Stimulated activated CD8-positive, alpha-beta memory T cell treated with anti-CD3 and anti-CD28 coated beads, Interleukin-15, amount 100 ng/mL, for 1 hour (primary cell): ENCODE measurements around the gene RAMP2.
A peak's percentile ranks its signal among the peaks of the same experiment; 100 is the strongest.

Experiments
- DNase-seq: peaks from one replicate; pipeline ENCODE4 v3.0.0-alpha.2; 2020; ENCODE audit warnings: low read depth

Gene RAMP2

DNA sequence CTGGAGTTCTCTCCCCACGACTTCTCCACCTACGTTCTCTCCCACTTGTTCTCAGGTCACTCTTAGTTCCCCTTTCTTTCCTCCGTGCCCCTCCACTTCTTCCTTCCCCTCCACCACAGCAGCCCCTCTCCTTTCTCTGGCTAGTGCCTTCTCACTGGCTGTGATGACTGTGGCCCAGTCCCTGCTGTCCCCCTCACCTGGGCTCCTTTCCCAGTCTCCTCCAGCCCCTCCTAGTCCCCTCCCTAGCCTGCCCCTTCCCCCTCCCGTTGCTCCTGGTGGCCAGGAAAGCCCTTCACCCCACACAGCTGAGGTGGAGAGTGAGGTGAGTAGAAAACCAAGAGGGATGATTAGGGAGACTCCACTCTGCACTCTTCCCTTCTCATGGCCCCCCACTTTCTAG lies 34.0 kb downstream of the RAMP2 start:
- no peak for DNase-seq

DNA sequence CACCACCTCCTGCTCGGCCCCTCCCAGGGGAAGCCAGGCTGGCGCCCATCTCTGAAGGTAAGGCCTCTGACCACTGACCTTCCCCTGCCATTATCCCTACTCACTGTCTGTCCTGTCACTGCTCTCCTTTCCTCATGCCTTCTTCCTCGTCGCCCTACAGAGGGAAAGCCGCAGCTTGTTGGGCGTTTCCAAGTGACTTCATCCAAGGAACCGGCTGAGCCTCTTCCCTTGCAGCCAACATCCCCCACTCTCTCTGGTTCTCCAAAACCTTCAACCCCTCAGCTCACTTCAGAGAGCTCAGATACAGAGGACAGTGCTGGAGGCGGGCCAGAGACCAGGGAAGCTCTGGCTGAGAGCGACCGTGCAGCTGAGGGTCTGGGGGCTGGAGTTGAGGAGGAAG lies 34.4 kb downstream of the RAMP2 start:
- DNase-seq: no peak

- DNase-seq: no peak
Measured at GRCh38 chr17:42796066-42796758, 35.2 kb downstream of the RAMP2 start.

GRCh38 chr17:42797067-42798007 lies 36.3 kb downstream of the RAMP2 start:
- no peak for DNase-seq

GRCh38 chr17:42798011-42798382 lies 37.0 kb downstream of the RAMP2 start:
- no peak for DNase-seq

GRCh38 chr17:42798383-42799380 lies 37.7 kb downstream of the RAMP2 start, which contains the start of the genes CNTD1 and COA3:
TSS of gene CNTD1 (plus strand) at chr17:42798861. CDS start at chr17:42799068, 207 bp downstream.
TSS of gene COA3 (minus strand) at chr17:42798704. CDS start at chr17:42798681, 23 bp downstream.
- peak; percentile 55 for DNase-seq

GRCh38 chr17:42803074-42803883 lies 42.3 kb downstream of the RAMP2 start:
- DNase-seq: no peak

GRCh38 chr17:42804918-42805367 lies 43.9 kb downstream of the RAMP2 start:
- DNase-seq: no peak

- DNase-seq: no peak
Measured at GRCh38 chr17:42806249-42806648, 45.2 kb downstream of the RAMP2 start.

GRCh38 chr17:42809250-42809649 lies 48.2 kb downstream of the RAMP2 start:
- no peak for DNase-seq
